HEK293 (cell line): ENCODE measurements around the gene ME3.

Experiments
- CTCF ChIA-PET: fragments of 350-600 bp; formaldehyde crosslinking; extraction: SDS; loops from one replicate; lab custom pipeline; 2021; ENCODE audit warnings: antibody characterized with exemption; lab: Yijun Ruan, JAX
- POLR2A ChIA-PET: fragments of 300-600 bp; formaldehyde crosslinking; extraction: SDS; loops from one replicate; lab custom pipeline; 2020; ENCODE audit warnings: antibody characterized with exemption, inconsistent platforms; lab: Yijun Ruan, JAX
- H3K27ac ChIP-seq: fragments of 200-500 bp; sonication (Bioruptor generic); 2 replicates; pipeline ENCODE4 v1.5.1; 2014; ENCODE audit warnings: low read depth, low read length, control low read depth, inconsistent platforms; ENCODE audit errors: extremely low read depth
- H3K36me3 ChIP-seq, 2 experiments: fragments of 200-500 bp in 1 of 2; sonication (Bioruptor generic) in 1 of 2; 1 replicate in 1 of 2; 2 replicates in 1 of 2; pipeline ENCODE4 v1.5.1; 2014 to 2017; ENCODE audit warnings: inconsistent platforms in 2 of 2, low read length in 2 of 2; ENCODE audit not compliant: control insufficient read depth in 2 of 2, insufficient read depth in 1 of 2
- H3K4me1 ChIP-seq: fragments of 200-500 bp; sonication (Bioruptor generic); 2 replicates; pipeline ENCODE4 v1.5.1; 2014; ENCODE audit warnings: mild to moderate bottlenecking, low read length, inconsistent platforms; ENCODE audit not compliant: control insufficient read depth, insufficient read depth
- H3K4me3 ChIP-seq: 2 replicates; pipeline ENCODE4 v1.5.1; 2011; ENCODE audit warnings: low read depth, mild to moderate bottlenecking, control low read depth, low read length, moderate library complexity
- H3K9me3 ChIP-seq: fragments of 200-500 bp; sonication (Bioruptor generic); 2 replicates; pipeline ENCODE4 v1.5.1; 2014; ENCODE audit warnings: low read depth, low read length, inconsistent platforms; ENCODE audit not compliant: control insufficient read depth, insufficient read depth
- HIC1 ChIP-seq: fragments of 450-650 bp; formaldehyde crosslinking; IDR thresholded peaks from 2 replicates; pipeline ENCODE4 v1.5.1; 2016; ENCODE audit warnings: missing biosample characterization, missing genetic modification characterization
- SCRT2 ChIP-seq: fragments of 450-650 bp; formaldehyde crosslinking; IDR thresholded peaks from 2 replicates; pipeline ENCODE4 v1.5.1; 2016; ENCODE audit warnings: missing biosample characterization, missing genetic modification characterization
- ZBTB44 ChIP-seq: fragments of 450-650 bp; IDR thresholded peaks from 2 replicates; pipeline ENCODE4 v1.5.1; 2018; ENCODE audit warnings: missing biosample characterization, mild to moderate bottlenecking, missing genetic modification characterization
- ZNF112 ChIP-seq: fragments of 450-650 bp; formaldehyde crosslinking; IDR thresholded peaks from 2 replicates; pipeline ENCODE4 v1.5.0; 2017; ENCODE audit warnings: missing biosample characterization, missing genetic modification characterization
- ZNF133 ChIP-seq: fragments of 450-650 bp; formaldehyde crosslinking; IDR thresholded peaks from 2 replicates; pipeline ENCODE4 v1.5.1; 2016; ENCODE audit warnings: missing biosample characterization, missing genetic modification characterization
- ZNF138 ChIP-seq: fragments of 450-650 bp; formaldehyde crosslinking; IDR thresholded peaks from 2 replicates; pipeline ENCODE4 v1.5.1; 2016; ENCODE audit warnings: missing biosample characterization, missing genetic modification characterization, borderline replicate concordance
- ZNF157 ChIP-seq: fragments of 450-650 bp; formaldehyde crosslinking; IDR thresholded peaks from 2 replicates; pipeline ENCODE4 v1.5.1; 2016; ENCODE audit warnings: missing biosample characterization, missing genetic modification characterization
- ZNF175 ChIP-seq: fragments of 450-650 bp; formaldehyde crosslinking; IDR thresholded peaks from 2 replicates; pipeline ENCODE4 v1.5.1; 2016; ENCODE audit warnings: missing biosample characterization, missing genetic modification characterization
- ZNF184 ChIP-seq: fragments of 450-650 bp; IDR thresholded peaks from 2 replicates; pipeline ENCODE4 v1.5.1; 2018; ENCODE audit warnings: missing biosample characterization, mild to moderate bottlenecking, missing genetic modification characterization
- ZNF214 ChIP-seq: fragments of 450-650 bp; formaldehyde crosslinking; IDR thresholded peaks from 2 replicates; pipeline ENCODE4 v1.5.1; 2017; ENCODE audit warnings: missing biosample characterization, mild to moderate bottlenecking, missing genetic modification characterization, borderline replicate concordance
- ZNF223 ChIP-seq: fragments of 450-650 bp; formaldehyde crosslinking; IDR thresholded peaks from 2 replicates; pipeline ENCODE4 v1.5.1; 2016; ENCODE audit warnings: missing biosample characterization, missing genetic modification characterization
- ZNF292 ChIP-seq: fragments of 450-650 bp; formaldehyde crosslinking; IDR thresholded peaks from 2 replicates; pipeline ENCODE4 v1.5.1; 2016; ENCODE audit warnings: low read depth, missing biosample characterization, missing genetic modification characterization, borderline replicate concordance
- ZNF324 ChIP-seq: fragments of 450-650 bp; formaldehyde crosslinking; IDR thresholded peaks from 2 replicates; pipeline ENCODE4 v1.5.1; 2016; ENCODE audit warnings: missing biosample characterization, missing genetic modification characterization
- ZNF350 ChIP-seq: fragments of 450-650 bp; formaldehyde crosslinking; IDR thresholded peaks from 2 replicates; pipeline ENCODE4 v1.5.0; 2017; ENCODE audit warnings: missing biosample characterization, mild to moderate bottlenecking, missing genetic modification characterization
- ZNF37A ChIP-seq: fragments of 450-650 bp; IDR thresholded peaks from 2 replicates; pipeline ENCODE4 v1.5.1; 2018; ENCODE audit warnings: missing biosample characterization, missing genetic modification characterization
- ZNF560 ChIP-seq: fragments of 450-650 bp; formaldehyde crosslinking; IDR thresholded peaks from 2 replicates; pipeline ENCODE4 v1.5.1; 2017; ENCODE audit warnings: missing biosample characterization, missing genetic modification characterization, borderline replicate concordance
- ZNF639 ChIP-seq: fragments of 450-650 bp; formaldehyde crosslinking; IDR thresholded peaks from 2 replicates; pipeline ENCODE4 v1.5.1; 2016; ENCODE audit warnings: missing biosample characterization, missing genetic modification characterization
- ZNF670 ChIP-seq: fragments of 450-650 bp; formaldehyde crosslinking; IDR thresholded peaks from 2 replicates; pipeline ENCODE4 v1.5.1; 2016; ENCODE audit warnings: missing biosample characterization, missing genetic modification characterization, low read depth
- ZNF701 ChIP-seq: fragments of 450-650 bp; formaldehyde crosslinking; IDR thresholded peaks from 2 replicates; pipeline ENCODE4 v1.5.1; 2016; ENCODE audit warnings: missing biosample characterization, missing genetic modification characterization
- ZNF776 ChIP-seq: fragments of 450-650 bp; formaldehyde crosslinking; IDR thresholded peaks from 2 replicates; pipeline ENCODE4 v1.5.0; 2017; ENCODE audit warnings: missing biosample characterization, missing genetic modification characterization, borderline replicate concordance
- TF ChIP-seq, protein P1 (sequence below): fragments of 450-650 bp; formaldehyde crosslinking; IDR thresholded peaks from 2 replicates; pipeline ENCODE4 v1.5.1; 2016; ENCODE audit warnings: missing biosample characterization, missing genetic modification characterization, borderline replicate concordance

ME3 gene

DNA sequence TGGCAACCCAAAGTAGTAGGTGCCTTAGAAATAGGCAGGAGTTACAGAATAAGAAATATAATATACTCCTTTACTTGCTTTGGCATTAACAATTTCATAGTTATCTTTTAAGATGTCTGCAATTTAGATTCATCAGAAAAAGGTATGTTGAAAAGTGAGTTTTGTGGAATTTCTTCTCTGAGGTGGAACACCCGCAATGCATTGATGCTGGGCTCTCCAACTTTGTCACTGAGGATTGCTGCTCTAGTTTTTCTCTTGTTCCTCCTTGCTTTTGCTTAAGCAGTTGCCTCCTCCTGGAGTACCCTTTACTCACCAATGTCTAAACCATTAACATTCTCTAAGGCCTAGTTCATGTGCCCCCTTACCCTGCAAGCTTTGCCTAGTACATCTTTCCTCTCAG is 14.1 kb upstream of the ME3 start (continued):
- TF ChIP-seq ZNF324 = no peak
- TF ChIP-seq ZNF701 = no peak
- TF ChIP-seq ZNF112 (tag by site-specific recombination) = no peak

DNA sequence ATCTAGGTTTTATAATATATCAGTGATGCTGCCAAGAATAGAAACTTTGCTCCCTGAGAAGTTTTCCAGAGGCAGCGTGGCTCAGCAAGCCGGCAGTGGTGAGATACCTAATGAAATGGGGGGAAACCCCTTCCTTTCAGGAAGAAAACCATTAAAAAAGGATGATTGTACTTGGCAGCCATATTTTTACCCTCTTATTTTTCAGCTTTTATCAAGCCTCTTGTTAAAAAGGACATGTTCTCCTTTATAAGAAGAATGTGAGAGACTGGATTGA is 9.0 kb upstream of the ME3 start:
- ChIA-PET POLR2A (interaction anchor here (0.8 kb wide), 2 partner anchors 102 to 119 kb away, joined by 3 read pairs; partner anchors contain the start of gene PRSS23), CTCF (interaction anchor here (0.6 to 1.2 kb wide), 4 partner anchors 14 to 767 kb away, joined by 3 to 6 read pairs (median 3); no protein-coding TSS in a partner anchor)
- TF ChIP-seq ZNF214 (tag by site-specific recombination) = no peak
- TF ChIP-seq ZNF350 (tag by site-specific recombination) = no peak
- TF ChIP-seq ZNF184 (tag by site-specific recombination) = no peak
- H3K4me1 ChIP-seq = peaks cover 9% of the 10 kb centered on the region
- no peak overlapping the region for H3K27ac ChIP-seq
- H3K9me3 ChIP-seq = no peaks in the 10 kb centered on the region
- H3K4me3 ChIP-seq = no peak overlapping the region
- H3K36me3 ChIP-seq = no peaks in the 10 kb centered on the region

- no peak overlapping the region for H3K27ac ChIP-seq
- H3K4me1 ChIP-seq = peaks cover 9% of the 10 kb centered on the region
- TF ChIP-seq, protein P1, sequence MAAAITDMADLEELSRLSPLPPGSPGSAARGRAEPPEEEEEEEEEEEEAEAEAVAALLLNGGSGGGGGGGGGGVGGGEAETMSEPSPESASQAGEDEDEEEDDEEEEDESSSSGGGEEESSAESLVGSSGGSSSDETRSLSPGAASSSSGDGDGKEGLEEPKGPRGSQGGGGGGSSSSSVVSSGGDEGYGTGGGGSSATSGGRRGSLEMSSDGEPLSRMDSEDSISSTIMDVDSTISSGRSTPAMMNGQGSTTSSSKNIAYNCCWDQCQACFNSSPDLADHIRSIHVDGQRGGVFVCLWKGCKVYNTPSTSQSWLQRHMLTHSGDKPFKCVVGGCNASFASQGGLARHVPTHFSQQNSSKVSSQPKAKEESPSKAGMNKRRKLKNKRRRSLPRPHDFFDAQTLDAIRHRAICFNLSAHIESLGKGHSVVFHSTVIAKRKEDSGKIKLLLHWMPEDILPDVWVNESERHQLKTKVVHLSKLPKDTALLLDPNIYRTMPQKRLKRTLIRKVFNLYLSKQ = no peak
- TF ChIP-seq ZNF670 (tag by site-specific recombination) = no peak
- no peak for TF ChIP-seq ZNF157 (tag by site-specific recombination)
- TF ChIP-seq ZNF37A (tag by site-specific recombination) = no peak
- TF ChIP-seq ZNF133 (tag by site-specific recombination) = no peak
- TF ChIP-seq ZNF223 = no peak
- TF ChIP-seq ZNF175 (tag by site-specific recombination) = no peak
- TF ChIP-seq ZBTB44 = no peak
- no peak for TF ChIP-seq SCRT2 (tag by site-specific recombination)
- no peak for TF ChIP-seq ZNF560 (tag by site-specific recombination)
- TF ChIP-seq HIC1 = no peak
- TF ChIP-seq ZNF776 = no peak
- no peak for TF ChIP-seq ZNF292 (tag by site-specific recombination)
- TF ChIP-seq ZNF138 (tag by site-specific recombination) = no peak
- no peak for TF ChIP-seq ZNF639 (tag by site-specific recombination)
- TF ChIP-seq, all 188 proteins: peak for 0
- ChIA-PET POLR2A (interaction anchor here (0.6 to 0.8 kb wide), 3 partner anchors 44 to 119 kb away, joined by 3 to 5 read pairs (median 3); partner anchors contain the start of gene PRSS23), CTCF (interaction anchor here (0.6 to 1.2 kb wide), 4 partner anchors 15 to 767 kb away, joined by 3 to 7 read pairs (median 3); no protein-coding TSS in a partner anchor)
- Histone ChIP-seq H3K36me3 (no peaks in the 10 kb centered on the region), H3K4me3 (no peak overlapping the region), H3K9me3 (no peaks in the 10 kb centered on the region)
Observed at GRCh38 chr11:86680716-86681482, 8.5 kb upstream of the ME3 start.
